MM.1S (cell line): ENCODE data around the gene SCN4B.

ENCODE experiments used
- CTCF ChIP-seq: fragments of 300-600 bp; sonication (generic); IDR thresholded peaks from 2 replicates; pipeline ENCODE4 v1.5.1; 2016; ENCODE audit warnings: antibody characterized with exemption, low read length, mixed read lengths
- EZH2 ChIP-seq: fragments of 300-600 bp; sonication (generic); optimal IDR thresholded peaks from 2 replicates; pipeline ENCODE3; 2017; ENCODE audit warnings: low read depth, mild to moderate bottlenecking, antibody characterized with exemption, low read length, mixed read lengths
- EZH2phosphoT487 ChIP-seq: fragments of 300-600 bp; sonication (generic); IDR thresholded peaks from 2 replicates; pipeline ENCODE4 v1.6.1; 2018; ENCODE audit warnings: antibody characterized with exemption, low read length

GRCh38 chr11:118201966-118202365 lies 49.3 kb upstream of the SCN4B start:
- no peak for TF ChIP-seq EZH2phosphoT487
- no peak for TF ChIP-seq CTCF
- TF ChIP-seq EZH2 = no peak
